Measurements from ENCODE around the gene TCL1A.
A peak's percentile ranks its signal among the peaks of the same experiment; 100 is the strongest.

TCL1A gene

GRCh38 chr14:95690815-95691214 is 23.1 kb downstream of the TCL1A start:
- no peak overlapping the region for H3K4me3 ChIP-seq (ENCODE audit: low read depth, low read length)
- H3K36me3 ChIP-seq (ENCODE audit: control insufficient read depth in 2 of 2, insufficient read depth in 1 of 2, low read length in 2 of 2), result no peaks in the 10 kb centered on the region
- no peak for TF ChIP-seq ZNF426 (tag by site-specific recombination; IDR thresholded peaks at IDR 0.05)
- TF ChIP-seq SCRT2 (tag by site-specific recombination; IDR thresholded peaks at IDR 0.05), result peak; percentile 93
- TF ChIP-seq SCRT1 (tag by site-specific recombination; IDR thresholded peaks at IDR 0.05; ENCODE audit: borderline replicate concordance), result peak; percentile 91
- TF ChIP-seq ZNF610 (tag by site-specific recombination; IDR thresholded peaks at IDR 0.05; ENCODE audit: borderline replicate concordance), result no peak
- TF ChIP-seq EGR2 (tag by site-specific recombination; IDR thresholded peaks at IDR 0.05; ENCODE audit: low read depth), result peak; percentile 81
- no peak for TF ChIP-seq ZXDB (tag by site-specific recombination; IDR thresholded peaks at IDR 0.05)
- TF ChIP-seq ZFHX2 (tag by site-specific recombination; conservative IDR thresholded peaks at IDR 0.05), result peak; percentile 83
- no peak for TF ChIP-seq HOXA7 (CRISPR knock-in tag; IDR thresholded peaks at IDR 0.05; ENCODE audit: borderline replicate concordance)
- TF ChIP-seq KLF7 (tag by site-specific recombination; IDR thresholded peaks at IDR 0.05; ENCODE audit: borderline replicate concordance), result no peak
- TF ChIP-seq GLI4 (tag by site-specific recombination; IDR thresholded peaks at IDR 0.05), result no peak
- TF ChIP-seq ZBTB6 (tag by site-specific recombination; IDR thresholded peaks at IDR 0.05), result no peak
- TF ChIP-seq, protein P1, sequence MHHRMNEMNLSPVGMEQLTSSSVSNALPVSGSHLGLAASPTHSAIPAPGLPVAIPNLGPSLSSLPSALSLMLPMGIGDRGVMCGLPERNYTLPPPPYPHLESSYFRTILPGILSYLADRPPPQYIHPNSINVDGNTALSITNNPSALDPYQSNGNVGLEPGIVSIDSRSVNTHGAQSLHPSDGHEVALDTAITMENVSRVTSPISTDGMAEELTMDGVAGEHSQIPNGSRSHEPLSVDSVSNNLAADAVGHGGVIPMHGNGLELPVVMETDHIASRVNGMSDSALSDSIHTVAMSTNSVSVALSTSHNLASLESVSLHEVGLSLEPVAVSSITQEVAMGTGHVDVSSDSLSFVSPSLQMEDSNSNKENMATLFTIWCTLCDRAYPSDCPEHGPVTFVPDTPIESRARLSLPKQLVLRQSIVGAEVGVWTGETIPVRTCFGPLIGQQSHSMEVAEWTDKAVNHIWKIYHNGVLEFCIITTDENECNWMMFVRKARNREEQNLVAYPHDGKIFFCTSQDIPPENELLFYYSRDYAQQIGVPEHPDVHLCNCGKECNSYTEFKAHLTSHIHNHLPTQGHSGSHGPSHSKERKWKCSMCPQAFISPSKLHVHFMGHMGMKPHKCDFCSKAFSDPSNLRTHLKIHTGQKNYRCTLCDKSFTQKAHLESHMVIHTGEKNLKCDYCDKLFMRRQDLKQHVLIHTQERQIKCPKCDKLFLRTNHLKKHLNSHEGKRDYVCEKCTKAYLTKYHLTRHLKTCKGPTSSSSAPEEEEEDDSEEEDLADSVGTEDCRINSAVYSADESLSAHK (tag by site-specific recombination; IDR thresholded peaks at IDR 0.05), result no peak
- POLR2A ChIA-PET, result no interaction called here
- CTCF ChIA-PET, result interaction anchor here (0.6 to 1.6 kb wide), 2 partner anchors 11 to 78 kb away, joined by 3 to 4 read pairs; no protein-coding TSS in a partner anchor
- no peak overlapping the region for H3K27ac ChIP-seq (ENCODE audit: extremely low read depth, low read depth, low read length)
- no peaks in the 10 kb centered on the region for H3K9me3 ChIP-seq (ENCODE audit: control insufficient read depth, insufficient read depth, low read depth, low read length)
- no peaks in the 10 kb centered on the region; the same call in 1 of the 2 replicates for H3K4me1 ChIP-seq (ENCODE audit: control insufficient read depth, insufficient read depth, low read length)

- POLR2A ChIA-PET, result no interaction called here
- Histone ChIP-seq H3K9me3 (ENCODE audit: control insufficient read depth, insufficient read depth, low read depth, low read length) (no peaks in the 10 kb centered on the region), H3K36me3 (ENCODE audit: control insufficient read depth in 2 of 2, insufficient read depth in 1 of 2, low read length in 2 of 2) (no peaks in the 10 kb centered on the region), H3K4me1 (ENCODE audit: control insufficient read depth, insufficient read depth, low read length) (no peaks in the 10 kb centered on the region; the same call in 1 of the 2 replicates), H3K27ac (ENCODE audit: extremely low read depth, low read depth, low read length) (no peak overlapping the region), H3K4me3 (ENCODE audit: low read depth, low read length) (no peak overlapping the region)
- CTCF ChIA-PET, result interaction anchor here (0.6 kb wide), 1 partner anchor 130 kb away, joined by 5 read pairs; no protein-coding TSS in a partner anchor
- TF ChIP-seq ZBTB21 (tag by site-specific recombination; IDR thresholded peaks at IDR 0.05) (no peak), BCL11B (tag by site-specific recombination; IDR thresholded peaks at IDR 0.05; ENCODE audit: low read depth) (no peak), ZNF433 (tag by site-specific recombination; IDR thresholded peaks at IDR 0.05; ENCODE audit: low read depth) (no peak), ZNF140 (tag by site-specific recombination; IDR thresholded peaks at IDR 0.05) (no peak), ZNF324 (tag by site-specific recombination; IDR thresholded peaks at IDR 0.05) (no peak), ZNF169 (tag by site-specific recombination; IDR thresholded peaks at IDR 0.05) (no peak), GFI1B (tag by site-specific recombination; IDR thresholded peaks at IDR 0.05) (no peak), ZNF792 (tag by site-specific recombination; IDR thresholded peaks at IDR 0.05) (no peak), ZNF548 (tag by site-specific recombination; IDR thresholded peaks at IDR 0.05) (no peak)
Observed at GRCh38 chr14:95689441-95689840, 24.5 kb downstream of the TCL1A start.
